HG02938 (cell line): ENCODE data around the gene GNG13.
"Not testable (repeated sequence)": the region's sequence is repeated elsewhere in the genome, so short reads cannot be mapped to it uniquely, and the experiment has no call there.

Experiments used
- ATAC-seq: cut with Tn5 transposase; IDR thresholded peaks from one replicate; pipeline ENCODE4 v1.9.1; 2021; ENCODE audit warnings: mild to moderate bottlenecking, moderate library complexity; ENCODE audit not compliant: unreplicated experiment

GNG13 gene

GRCh38 chr16:764184-764750 lies 36.3 kb downstream of the GNG13 start:
- ATAC-seq, result no peak

GRCh38 chr16:763369-764183 lies 37.0 kb downstream of the GNG13 start:
- ATAC-seq, result no peak

- ATAC-seq, result no peak
Measured at GRCh38 chr16:762595-763268, 37.8 kb downstream of the GNG13 start.

DNA sequence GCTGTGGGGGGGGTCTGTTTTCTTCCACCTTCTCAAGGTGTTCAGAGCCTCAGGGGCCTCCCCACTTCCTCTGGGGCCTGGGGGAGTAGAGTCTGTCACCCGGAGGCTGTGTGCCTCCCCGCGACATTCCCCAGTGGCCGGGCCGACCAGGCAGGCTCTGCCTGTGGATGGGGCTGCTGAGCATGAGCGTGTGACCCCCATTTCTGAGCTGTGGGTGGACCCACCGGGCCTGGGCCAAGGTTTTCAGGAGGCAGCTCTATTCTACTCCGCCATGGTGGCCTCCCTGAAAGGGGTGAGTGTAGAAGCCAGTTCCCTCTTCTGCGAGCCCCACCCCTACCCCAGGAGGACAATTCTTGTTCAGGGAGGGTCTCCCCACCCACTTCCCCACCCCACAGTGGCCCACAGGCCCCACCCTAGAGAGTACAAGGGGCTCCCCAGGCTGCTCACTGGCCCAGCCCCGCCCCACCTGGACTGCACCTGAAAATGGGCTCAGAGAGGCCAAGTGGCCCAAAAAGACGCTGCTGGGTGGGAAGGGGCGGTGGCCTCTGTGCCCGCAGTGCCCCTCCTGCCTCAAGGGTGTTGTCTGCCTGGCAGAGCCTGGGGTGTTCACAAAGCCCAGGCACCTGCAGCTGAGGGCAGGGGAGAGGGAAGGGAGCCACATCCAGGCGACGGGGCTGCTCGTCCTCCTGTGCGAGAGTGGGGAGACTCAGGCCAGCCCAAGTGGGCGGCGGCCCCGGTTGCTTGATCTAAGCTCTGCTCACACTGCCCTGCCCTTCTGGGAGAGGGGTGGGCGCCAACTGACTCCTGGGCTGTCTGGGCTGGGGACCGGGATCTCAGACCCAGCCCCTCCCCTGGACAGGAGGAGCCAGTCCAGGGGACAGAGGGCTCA lies 38.7 kb downstream of the GNG13 start:
- no peak for ATAC-seq

DNA sequence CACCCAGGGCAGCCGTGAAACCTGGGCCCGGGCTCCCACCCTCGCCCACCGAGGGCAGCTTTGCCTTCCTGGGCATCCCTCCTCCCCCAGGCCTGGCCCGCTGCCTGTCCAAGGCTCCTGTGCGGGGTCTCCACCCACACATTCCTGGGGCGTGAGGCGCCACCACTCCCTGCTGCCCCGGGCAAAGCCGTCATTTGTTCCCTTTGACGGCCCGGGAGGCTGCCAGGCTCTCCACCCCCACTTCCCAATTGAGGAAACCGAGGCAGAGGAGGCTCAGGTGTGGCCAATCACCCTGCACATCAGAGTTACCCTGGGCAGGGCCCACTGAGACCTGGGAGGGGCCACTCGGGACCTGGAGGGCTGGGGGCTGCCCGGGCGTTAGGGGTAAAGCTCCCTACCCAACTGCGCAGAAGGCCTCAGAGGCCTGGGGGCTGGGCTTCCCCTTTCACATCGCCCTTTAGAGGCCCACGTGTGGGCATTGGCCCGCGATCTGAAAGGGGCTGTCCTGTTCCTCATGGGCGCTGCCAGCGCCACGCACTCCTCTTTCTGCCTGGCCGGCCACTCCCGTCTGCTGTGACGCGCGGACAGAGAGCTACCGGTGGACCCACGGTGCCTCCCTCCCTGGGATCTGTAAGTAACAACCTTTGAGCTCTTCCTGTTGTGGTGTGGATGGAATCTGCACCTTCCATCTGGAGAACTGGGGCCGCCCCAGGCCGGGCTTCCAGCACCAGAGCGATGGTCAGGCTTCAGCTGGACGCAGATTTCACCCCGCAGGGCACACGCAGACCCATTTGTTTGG lies 39.8 kb downstream of the GNG13 start, which contains the start of gene MSLN:
MSLN (plus strand) TSS at position 190 of the 799 bp plus-strand sequence. CDS start 1,947 bp downstream, outside the sequence.
- ATAC-seq, result no peak

DNA sequence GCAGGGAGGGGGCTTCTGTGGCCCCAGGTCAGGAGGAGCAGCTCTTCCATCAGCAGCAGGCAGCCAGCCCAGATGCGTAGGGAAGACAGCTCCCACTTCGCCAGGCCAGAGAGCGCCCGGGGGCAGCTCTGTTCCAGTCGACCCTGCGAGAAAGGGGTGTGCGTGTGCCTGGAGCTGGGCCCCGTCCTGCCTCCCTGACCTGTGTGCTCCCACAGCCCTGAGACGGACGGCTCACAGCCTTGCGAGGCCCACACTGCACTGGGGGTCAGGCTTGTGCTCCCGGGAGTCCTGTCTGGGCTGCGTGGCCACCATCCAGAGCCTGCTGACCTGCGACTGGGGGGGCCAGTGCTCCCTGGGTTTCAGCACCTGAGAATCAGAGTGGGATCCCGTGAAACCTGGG lies 40.5 kb downstream of the GNG13 start:
- ATAC-seq, result no peak

DNA sequence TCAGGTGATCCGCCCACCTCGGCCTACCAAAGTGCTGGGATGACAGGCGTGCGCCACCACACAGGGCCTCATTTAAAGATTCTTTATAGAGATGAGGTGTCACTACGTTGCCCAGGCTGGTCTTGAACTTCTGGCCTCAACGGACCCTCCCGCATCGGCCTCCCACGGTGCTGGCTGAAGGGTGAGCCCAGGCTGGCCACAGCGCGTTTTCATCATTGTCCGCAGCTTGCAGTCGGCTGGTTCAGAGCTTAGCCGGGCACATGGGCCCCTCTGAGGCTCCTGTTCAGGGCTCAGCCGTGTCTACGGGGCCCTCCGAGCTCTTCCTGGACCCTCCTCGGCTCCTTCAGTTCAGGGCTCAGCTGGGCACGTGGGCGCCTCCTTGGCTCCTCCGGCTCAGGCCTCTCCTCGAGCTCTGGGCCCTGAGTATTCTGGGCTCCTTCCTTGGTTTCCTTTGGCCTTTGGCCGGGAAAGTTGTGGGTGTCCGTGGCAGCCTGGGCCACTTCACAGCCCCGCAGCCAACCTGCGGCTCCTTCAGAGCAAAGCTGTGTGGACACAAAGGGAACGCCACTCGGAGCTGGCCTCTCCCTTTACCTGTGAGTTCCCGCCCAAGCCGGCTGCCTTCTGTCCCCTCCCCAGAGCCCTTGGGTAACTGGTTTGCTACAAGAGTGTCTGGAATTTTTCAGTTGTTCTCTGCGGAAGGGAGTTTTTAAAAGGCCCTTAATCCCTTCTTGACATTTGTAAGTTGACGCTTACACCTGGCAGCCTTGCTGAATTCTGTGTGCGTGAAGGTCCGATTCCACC lies 41.2 kb downstream of the GNG13 start:
- no peak for ATAC-seq

DNA sequence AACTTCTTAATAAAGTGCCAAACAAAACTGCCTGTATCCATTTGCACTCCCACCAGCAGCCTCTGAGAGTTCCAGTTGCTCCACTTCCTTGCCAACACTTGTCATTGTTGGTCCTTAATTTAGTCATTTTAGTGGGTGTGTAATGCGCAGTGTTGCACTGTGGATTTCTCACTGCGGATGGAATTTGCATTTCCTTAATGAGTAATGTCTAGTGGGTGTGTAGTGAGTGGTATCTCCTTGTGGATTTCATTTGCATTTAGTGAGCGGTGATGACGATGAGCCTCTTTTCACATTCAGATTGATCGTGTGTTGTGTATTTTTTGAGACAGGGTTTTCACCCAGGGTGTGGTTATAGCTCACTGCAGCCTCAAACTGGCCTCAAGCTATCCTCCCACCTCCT lies 44.1 kb downstream of the GNG13 start:
- no peak for ATAC-seq

DNA sequence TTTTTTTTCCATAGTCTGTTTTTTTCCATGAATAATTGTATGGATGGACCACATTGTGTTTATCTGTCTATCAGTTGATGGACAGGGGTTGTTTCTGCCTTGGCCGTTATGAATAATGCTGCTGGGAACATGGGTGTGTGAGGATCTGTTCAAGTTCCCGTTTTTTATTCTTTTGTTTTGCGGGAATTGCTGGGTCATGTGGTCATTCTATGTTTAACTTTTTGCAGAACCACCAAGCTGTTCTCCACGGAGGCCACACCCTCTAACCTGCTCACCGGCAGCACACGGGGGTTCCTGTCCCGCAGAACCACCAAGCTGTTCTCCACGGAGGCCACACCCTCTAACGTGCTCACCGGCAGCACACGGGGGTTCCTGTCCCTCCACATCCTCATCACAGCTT lies 45.9 kb downstream of the GNG13 start:
- ATAC-seq, result no peak

DNA sequence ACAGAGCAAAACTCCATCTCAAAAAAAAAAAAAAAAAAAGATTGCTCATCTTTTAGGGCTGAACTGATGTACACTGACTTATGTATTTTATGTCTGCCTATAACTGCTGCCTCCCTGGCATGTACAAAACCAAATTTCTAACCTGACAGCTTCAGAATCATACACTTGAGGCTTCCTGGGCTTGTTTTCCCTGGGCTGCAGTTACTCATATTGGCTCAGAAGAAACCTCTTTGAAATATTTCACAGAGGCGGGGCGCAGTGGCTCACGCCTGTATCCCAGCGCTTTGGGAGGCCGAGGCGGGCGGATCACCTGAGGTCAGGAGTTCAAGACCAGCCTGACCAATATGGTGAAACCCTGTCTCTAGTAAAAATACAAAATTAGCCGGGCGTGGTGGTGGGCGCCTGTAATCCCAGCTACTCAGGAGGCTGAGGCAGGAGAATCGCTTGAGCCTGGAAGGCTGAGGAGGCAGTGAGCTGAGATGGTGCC lies 46.4 kb downstream of the GNG13 start:
- not testable (repeated sequence) for ATAC-seq

- ATAC-seq, result no peak
Measured at GRCh38 chr16:752007-752312, 48.6 kb downstream of the GNG13 start.

DNA sequence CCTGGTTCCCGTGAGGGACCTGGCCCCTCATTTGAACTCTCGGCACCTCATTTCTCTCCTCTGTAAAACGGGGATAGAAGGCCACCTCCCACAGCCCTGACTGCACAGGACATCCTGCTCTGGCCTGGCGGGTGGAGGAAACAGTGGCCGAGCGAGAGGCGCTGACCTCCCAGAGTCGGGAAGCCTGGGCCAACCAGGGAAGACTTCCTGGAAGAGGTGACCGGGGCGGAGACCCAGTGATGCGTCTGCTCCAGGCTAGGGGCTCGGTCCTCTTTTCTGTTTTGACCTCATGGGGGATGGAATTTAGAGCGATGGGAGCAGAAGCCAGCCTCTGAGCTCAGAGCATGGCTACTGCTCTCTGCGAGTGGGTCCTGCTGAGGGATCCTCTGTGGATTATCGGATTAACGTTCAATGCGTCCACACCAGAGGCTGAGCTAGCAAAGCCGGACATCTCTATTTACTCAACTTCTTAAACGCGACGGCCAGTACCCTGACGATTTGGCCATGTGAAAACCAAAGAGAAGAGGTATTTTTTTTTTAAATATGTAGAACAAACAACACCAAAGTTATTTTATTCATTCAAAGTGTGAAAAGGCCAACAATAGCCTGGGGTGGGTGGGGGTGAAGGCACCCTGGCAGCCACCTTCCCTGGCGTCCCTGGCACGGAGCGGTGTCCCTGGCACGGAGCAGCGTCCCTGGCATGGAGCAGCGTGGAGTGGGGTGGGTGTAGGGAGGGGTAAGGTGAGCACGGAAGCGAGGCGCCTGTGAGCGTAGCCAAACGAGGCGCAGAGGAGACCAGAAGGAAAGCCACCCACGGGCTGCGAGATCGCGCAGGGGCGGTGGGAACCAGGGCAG lies 49.2 kb downstream of the GNG13 start:
- ATAC-seq, result no peak

GRCh38 chr16:750485-750884 lies 50.0 kb downstream of the GNG13 start:
- no peak for ATAC-seq

GRCh38 chr16:749010-749409 lies 51.5 kb downstream of the GNG13 start:
- no peak for ATAC-seq
